T-helper 17 cell (primary cell): ENCODE results near the gene DESI2. TPM values are rescaled to one million over a fixed set of nuclear protein-coding genes. Genes with fewer than 3 reads are reported as not detected.
A peak's percentile ranks its signal among the peaks of the same experiment; 100 is the strongest.
"Not testable (repeated sequence)": the region's sequence is repeated elsewhere in the genome, so short reads cannot be mapped to it uniquely, and the experiment has no call there.

Source experiments
- ATAC-seq: fragments of 150-1000 bp; cut with Tn5 transposase; 2 replicates; pipeline ENCODE4 v1.10.0; 2021; ENCODE audit warnings: mild to moderate bottlenecking, moderate library complexity
- DNase-seq, 3 donors: peaks; one replicate each; pipeline versions ENCODE4 v3.0.0 to v3.0.0-alpha.2; 2020 to 2021
- H3K9me3 ChIP-seq: one replicate; pipeline ENCODE4 v1.7.0; 2013; ENCODE audit warnings: low read length, mild to moderate bottlenecking; ENCODE audit not compliant: control insufficient read depth, poor library complexity, severe bottlenecking
- H3K27ac Mint-ChIP-seq: one replicate; pipeline ENCODE4 v1.8.0; 2022; ENCODE audit warnings: mild to moderate bottlenecking, moderate library complexity, mixed read lengths
- H3K27me3 Mint-ChIP-seq: one replicate; pipeline ENCODE4 v1.8.0; 2022; ENCODE audit warnings: mixed read lengths
- H3K36me3 Mint-ChIP-seq: one replicate; pipeline ENCODE4 v1.8.0; 2022; ENCODE audit warnings: low read depth, mixed read lengths
- H3K4me1 Mint-ChIP-seq: one replicate; pipeline ENCODE4 v1.8.0; 2022; ENCODE audit warnings: mild to moderate bottlenecking, mixed read lengths
- H3K4me3 Mint-ChIP-seq: one replicate; pipeline ENCODE4 v1.8.0; 2022; ENCODE audit warnings: mild to moderate bottlenecking, moderate library complexity, mixed read lengths
- total RNA-seq, 4 donors: library from RNA in 2 of 4; stranded (reverse) in 2 of 4; gene quantifications; one replicate each; pipeline ENCODE4 v1.2.3 and lab custom pipeline; 2022 to 2026

DESI2 gene
- total RNA-seq, 2 donors from 2014 or later = 13.4 to 19.6 TPM

DNA sequence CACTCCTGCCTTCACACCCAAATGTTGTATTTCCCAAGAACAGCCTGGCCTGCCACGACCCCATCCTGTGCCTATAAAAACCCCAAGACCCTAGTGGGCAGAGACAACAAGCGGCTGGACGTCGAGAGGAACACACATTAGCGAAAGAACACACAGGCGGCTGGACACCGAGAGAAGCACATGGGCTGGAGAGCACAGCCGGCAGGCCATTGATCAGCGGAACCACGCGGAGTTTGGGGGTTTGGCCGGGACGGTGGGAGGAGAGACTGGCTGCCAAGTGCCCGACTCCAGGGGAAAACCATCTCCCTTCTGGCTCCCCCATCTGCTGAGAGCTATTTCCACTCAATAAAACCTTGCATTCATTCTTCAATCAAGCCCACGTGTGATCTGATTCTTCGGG is 10.4 kb upstream of the DESI2 start:
- Mint-ChIP-seq H3K27ac (no peak overlapping the region), H3K4me1 (no peaks in the 10 kb centered on the region), H3K36me3 (peaks cover 4% of the 10 kb centered on the region), H3K4me3 (no peak overlapping the region), H3K27me3 (peaks cover 34% of the 10 kb centered on the region)
- DNase-seq (no peak), ATAC-seq (no peak)
- no peaks in the 10 kb centered on the region for H3K9me3 ChIP-seq

- no peak overlapping the region for H3K4me3 Mint-ChIP-seq
- H3K9me3 ChIP-seq = no peaks in the 10 kb centered on the region
- DNase-seq = no peak
- H3K27ac Mint-ChIP-seq = no peak overlapping the region
- H3K4me1 Mint-ChIP-seq = no peaks in the 10 kb centered on the region
- H3K27me3 Mint-ChIP-seq = peaks cover 34% of the 10 kb centered on the region
- H3K36me3 Mint-ChIP-seq = peaks cover 4% of the 10 kb centered on the region
- ATAC-seq = no peak
Observed at GRCh38 chr1:244642988-244643387, 9.9 kb upstream of the DESI2 start.

DNA sequence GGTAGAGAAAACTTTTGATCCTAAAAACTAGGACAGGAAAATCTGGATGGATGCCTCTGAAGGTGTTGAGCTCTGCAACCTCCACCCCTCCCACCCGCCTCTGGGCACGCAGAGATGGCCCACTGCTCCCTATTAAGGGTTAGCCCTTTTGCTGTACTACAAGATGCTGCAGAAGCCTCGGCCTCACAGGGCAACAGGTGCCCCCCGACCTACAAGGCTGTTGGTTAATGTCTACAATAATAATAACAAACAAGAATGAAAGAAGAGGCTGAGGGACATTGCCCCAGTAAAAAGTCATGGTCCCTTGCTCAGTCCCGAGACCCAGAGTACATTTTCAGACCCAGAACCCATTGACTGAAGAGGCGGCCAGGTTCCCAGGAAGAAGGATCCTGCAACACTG is 7.5 kb upstream of the DESI2 start:
- no peaks in the 10 kb centered on the region for H3K9me3 ChIP-seq
- no peaks in the 10 kb centered on the region for H3K4me1 Mint-ChIP-seq
- peaks cover 4% of the 10 kb centered on the region for H3K36me3 Mint-ChIP-seq
- DNase-seq = no peak
- no peak overlapping the region for H3K27ac Mint-ChIP-seq
- no peak for ATAC-seq
- H3K27me3 Mint-ChIP-seq = peaks cover 34% of the 10 kb centered on the region
- no peak overlapping the region for H3K4me3 Mint-ChIP-seq

- no peaks in the 10 kb centered on the region for H3K9me3 ChIP-seq
- DNase-seq = no peak
- peaks cover 31% of the 10 kb centered on the region for H3K27me3 Mint-ChIP-seq
- H3K4me1 Mint-ChIP-seq = no peaks in the 10 kb centered on the region
- H3K27ac Mint-ChIP-seq = no peak overlapping the region
- no peak for ATAC-seq
- H3K36me3 Mint-ChIP-seq = peaks cover 4% of the 10 kb centered on the region
- H3K4me3 Mint-ChIP-seq = no peak overlapping the region
Observed at GRCh38 chr1:244645890-244646289, 7.0 kb upstream of the DESI2 start.

GRCh38 chr1:244647819-244648218 is 5.1 kb upstream of the DESI2 start:
- H3K4me1 Mint-ChIP-seq = peaks cover 9% of the 10 kb centered on the region
- no peaks in the 10 kb centered on the region for H3K9me3 ChIP-seq
- no peak overlapping the region for H3K27ac Mint-ChIP-seq
- ATAC-seq (no peak), DNase-seq (no peak)
- peaks cover 14% of the 10 kb centered on the region for H3K27me3 Mint-ChIP-seq
- no peak overlapping the region for H3K4me3 Mint-ChIP-seq
- peaks cover 3% of the 10 kb centered on the region for H3K36me3 Mint-ChIP-seq

DNA sequence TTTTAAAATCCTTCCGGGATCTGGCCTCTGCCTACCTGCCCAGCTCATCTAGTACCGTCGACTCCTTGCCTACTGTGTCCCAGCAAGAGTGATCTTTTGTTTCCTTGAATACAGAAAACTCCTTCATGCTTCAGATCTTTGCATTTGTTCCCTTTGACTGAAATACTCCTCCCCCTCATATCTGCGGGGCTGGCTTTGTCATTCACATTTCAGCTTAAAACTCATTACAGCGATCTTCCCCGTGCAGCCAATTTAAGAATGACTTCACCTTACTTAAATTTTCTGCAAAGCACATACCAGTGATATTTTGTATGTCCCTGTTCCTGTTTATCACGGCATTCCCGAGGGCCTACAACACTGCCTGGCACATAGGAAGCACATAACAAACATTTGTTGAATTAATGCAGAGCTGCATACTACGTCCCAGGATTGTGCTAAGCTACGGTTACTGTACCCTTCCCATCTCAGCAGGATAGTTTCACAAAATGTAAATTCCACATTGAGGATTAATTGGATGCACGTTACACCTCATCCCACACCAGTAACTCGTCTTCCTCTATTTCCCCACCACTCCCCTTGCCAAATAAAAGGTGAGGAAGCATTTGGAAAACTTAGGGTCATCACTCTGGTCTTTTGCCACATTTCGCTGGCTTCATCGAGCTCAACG is 837 bp upstream of the DESI2 start:
- no peaks in the 10 kb centered on the region for H3K36me3 Mint-ChIP-seq
- no peak overlapping the region for H3K4me3 Mint-ChIP-seq
- DNase-seq (no peak), ATAC-seq (no peak)
- no peaks in the 10 kb centered on the region for H3K27me3 Mint-ChIP-seq
- H3K4me1 Mint-ChIP-seq = peaks cover 16% of the 10 kb centered on the region
- peak overlapping the region; percentile 78 for H3K27ac Mint-ChIP-seq
- no peaks in the 10 kb centered on the region for H3K9me3 ChIP-seq

DNA sequence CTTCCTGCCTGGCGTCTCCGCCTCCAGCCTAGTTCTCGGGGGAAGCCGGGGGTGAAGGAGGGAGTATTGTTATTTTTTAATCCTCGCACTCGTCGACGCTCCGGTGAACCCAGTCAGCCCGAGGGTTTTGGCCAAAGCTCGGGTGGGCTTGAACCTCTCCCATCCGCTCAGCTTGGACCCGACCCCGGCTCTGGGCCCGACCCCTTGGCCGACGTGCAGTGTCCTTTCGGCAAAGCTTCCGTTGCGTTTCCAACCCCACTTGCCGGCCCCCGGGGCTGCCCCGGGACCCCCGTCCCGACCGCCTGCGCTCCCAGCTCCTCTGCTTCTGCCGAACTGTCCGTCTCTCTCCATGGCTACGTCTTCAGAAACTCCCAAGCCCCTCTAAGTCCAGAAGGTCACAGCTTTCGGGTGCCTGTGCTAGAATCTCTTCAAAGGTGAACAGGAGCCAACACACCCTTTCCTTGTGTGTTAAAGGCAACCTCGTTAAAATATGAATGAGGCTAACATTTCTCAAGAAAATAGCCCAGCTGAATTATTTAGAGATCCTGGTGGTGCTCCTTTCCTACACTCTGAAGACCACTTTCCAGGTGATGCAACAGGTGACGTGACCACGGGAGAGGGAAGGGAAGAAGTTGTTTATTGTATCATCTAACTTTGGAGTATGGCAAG is 647 bp downstream of the DESI2 start:
- ATAC-seq (no peak), DNase-seq (peak in 1 of 3 donors; percentile 10)
- H3K4me3 Mint-ChIP-seq = no peak overlapping the region
- H3K27me3 Mint-ChIP-seq = no peaks in the 10 kb centered on the region
- peaks cover 2% of the 10 kb centered on the region for H3K36me3 Mint-ChIP-seq
- no peak overlapping the region for H3K27ac Mint-ChIP-seq
- H3K9me3 ChIP-seq = no peaks in the 10 kb centered on the region
- H3K4me1 Mint-ChIP-seq = peaks cover 30% of the 10 kb centered on the region

DNA sequence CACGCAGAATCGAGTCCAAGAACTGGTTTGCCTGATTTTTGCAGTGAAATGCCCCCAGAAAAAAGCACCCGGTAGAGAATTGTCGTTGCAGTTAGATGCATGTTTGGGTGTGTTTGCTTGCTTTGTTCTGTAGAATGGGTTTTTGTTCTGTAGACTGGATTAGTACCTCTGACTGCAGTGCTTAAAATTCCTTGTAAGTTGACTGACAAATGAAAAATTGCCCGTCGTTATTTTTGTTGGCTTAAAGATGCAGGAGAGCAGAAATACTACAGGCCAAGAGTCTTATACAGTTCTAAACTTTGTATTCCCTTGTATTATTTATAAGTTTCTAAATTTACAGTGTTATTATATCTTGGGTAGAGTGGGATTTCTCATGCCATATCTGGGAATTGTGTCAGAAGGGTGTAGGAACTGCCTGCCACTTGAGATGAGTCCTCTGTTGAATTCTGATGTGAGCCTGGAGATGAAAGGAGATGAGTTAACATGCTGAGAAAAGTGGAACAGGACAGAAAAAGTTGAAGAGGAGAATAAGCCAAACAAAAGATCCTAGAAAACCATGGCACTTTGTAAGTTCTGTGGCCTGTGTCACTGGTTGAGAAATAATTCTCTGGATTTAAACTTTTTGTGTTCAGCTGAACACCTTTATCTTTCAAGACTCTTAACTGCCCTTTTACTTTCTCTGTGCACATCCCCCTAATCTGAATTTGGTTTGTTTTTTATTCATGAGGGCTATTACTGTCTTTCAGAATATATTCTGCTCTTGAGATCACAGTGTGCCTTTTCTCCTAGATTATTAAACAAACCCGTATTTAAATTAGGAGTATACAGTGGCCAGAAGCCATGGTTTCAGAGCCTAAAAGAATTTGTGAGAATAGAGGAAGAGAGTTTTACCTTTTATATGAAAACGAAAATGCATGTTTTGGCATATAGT is 1.4 kb downstream of the DESI2 start:
- Mint-ChIP-seq H3K27ac (no peak overlapping the region), H3K27me3 (no peaks in the 10 kb centered on the region), H3K4me3 (no peak overlapping the region), H3K36me3 (peaks cover 2% of the 10 kb centered on the region), H3K4me1 (peaks cover 31% of the 10 kb centered on the region)
- DNase-seq = no peak
- ATAC-seq = no peak
- no peaks in the 10 kb centered on the region for H3K9me3 ChIP-seq

DNA sequence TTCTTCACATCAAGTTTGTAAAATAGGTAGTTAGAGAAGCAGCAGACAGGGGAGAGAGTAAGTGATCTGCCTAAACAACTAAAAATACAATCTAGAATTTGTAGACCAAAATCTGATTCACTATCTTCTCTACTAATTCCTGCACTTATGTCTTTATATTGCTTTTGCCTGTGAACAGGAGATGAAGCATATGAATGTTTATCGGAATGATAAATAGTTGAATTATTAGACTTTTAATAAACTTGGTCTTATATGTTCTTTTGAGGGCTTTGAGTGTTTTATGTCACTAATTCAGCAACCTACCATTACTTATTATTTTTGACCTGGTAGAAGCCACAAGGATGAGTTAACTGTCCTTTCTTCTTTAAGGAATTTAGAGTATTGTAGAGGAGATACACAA is 2.3 kb downstream of the DESI2 start:
- Mint-ChIP-seq H3K4me3 (no peak overlapping the region), H3K36me3 (peaks cover 2% of the 10 kb centered on the region), H3K27ac (no peak overlapping the region), H3K4me1 (peaks cover 31% of the 10 kb centered on the region), H3K27me3 (no peaks in the 10 kb centered on the region)
- no peak for DNase-seq
- ATAC-seq = no peak
- no peaks in the 10 kb centered on the region for H3K9me3 ChIP-seq

- no peak overlapping the region for H3K4me3 Mint-ChIP-seq
- H3K36me3 Mint-ChIP-seq = peaks cover 4% of the 10 kb centered on the region
- peaks cover 26% of the 10 kb centered on the region for H3K4me1 Mint-ChIP-seq
- H3K27ac Mint-ChIP-seq = no peak overlapping the region
- ATAC-seq (no peak), DNase-seq (no peak)
- H3K9me3 ChIP-seq = no peaks in the 10 kb centered on the region
- H3K27me3 Mint-ChIP-seq = no peaks in the 10 kb centered on the region
Observed at GRCh38 chr1:244657421-244657820, 4.5 kb downstream of the DESI2 start.

- Mint-ChIP-seq H3K4me1 (peaks cover 24% of the 10 kb centered on the region), H3K4me3 (no peak overlapping the region)
- no peak for ATAC-seq
Observed at GRCh38 chr1:244659694-244660093, 6.8 kb downstream of the DESI2 start.

DNA sequence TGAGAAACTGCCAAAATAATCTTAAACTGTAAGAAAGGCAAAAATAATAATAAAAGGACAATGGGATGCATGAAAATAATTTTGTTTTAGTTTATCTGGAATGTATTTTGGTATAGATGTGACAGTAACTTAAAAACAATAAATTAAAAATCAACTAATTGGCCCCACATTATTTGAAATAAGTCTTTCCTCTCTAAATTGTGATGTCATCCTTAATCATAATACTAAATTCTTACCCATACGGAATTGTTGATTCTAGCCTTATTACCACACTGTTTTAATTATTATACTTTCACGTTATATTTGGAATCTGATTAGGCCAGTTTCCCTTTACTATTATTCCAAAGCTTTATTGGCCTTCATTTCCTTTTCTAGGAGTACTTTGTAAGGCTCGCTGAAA is 7.7 kb downstream of the DESI2 start:
- Mint-ChIP-seq H3K36me3 (peaks cover 4% of the 10 kb centered on the region), H3K4me1 (peaks cover 24% of the 10 kb centered on the region), H3K4me3 (no peak overlapping the region), H3K27me3 (no peaks in the 10 kb centered on the region), H3K27ac (no peak overlapping the region)
- no peaks in the 10 kb centered on the region for H3K9me3 ChIP-seq
- DNase-seq (no peak), ATAC-seq (no peak)

More at GRCh38 chr1:244659694-244660093, 6.8 kb downstream of the DESI2 start:
- Mint-ChIP-seq H3K36me3 (peaks cover 4% of the 10 kb centered on the region), H3K27me3 (no peaks in the 10 kb centered on the region), H3K27ac (no peak overlapping the region)
- H3K9me3 ChIP-seq = no peaks in the 10 kb centered on the region
- DNase-seq = no peak

DNA sequence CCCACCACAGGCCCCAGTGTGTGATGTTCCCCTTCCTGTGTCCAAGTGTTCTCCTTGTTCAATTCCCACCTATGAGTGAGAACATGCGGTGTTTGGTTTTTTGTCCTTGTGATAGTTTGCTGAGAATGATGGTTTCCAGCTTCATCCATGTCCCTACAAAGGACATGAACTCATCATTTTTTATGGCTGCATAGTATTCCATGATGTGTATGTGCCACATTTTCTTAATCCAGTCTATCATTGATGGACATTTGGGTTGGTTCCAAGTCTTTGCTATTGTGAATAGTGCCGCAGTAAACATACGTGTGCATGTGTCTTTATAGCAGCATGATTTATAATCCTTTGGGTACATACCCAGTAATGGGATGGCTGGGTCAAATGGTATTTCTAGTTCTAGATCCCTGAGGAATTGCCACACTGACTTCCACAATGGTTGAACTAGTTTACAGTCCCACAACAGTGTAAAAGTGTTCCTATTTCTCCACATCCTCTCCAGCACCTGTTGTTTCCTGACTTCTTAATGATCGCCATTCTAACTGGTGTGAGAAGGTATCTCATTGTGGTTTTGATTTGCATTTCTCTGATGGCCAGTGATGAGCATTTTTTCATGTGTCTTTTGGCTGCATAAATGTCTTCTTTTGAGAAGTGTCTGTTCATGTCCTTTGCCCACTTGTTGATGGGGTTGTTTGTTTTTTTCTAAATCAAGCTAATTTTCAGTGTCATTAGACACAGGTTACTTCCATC is 8.8 kb downstream of the DESI2 start:
- H3K4me3 Mint-ChIP-seq, H3K36me3 Mint-ChIP-seq, DNase-seq, H3K27me3 Mint-ChIP-seq, H3K9me3 ChIP-seq, ATAC-seq: not testable (repeated sequence)
- Mint-ChIP-seq H3K4me1 (peaks cover 19% of the 10 kb centered on the region), H3K27ac (peak overlapping the region; percentile 61)
